Activated CD4-positive, CD25-positive, alpha-beta regulatory T cell treated with anti-CD3 and anti-CD28 coated beads, Interleukin-2, amount 50 U/mL, for 24 hours (primary cell): ENCODE measurements around the gene NFX1.

Source experiments
- ATAC-seq, 2 donors: fragments of 150-1000 bp; cut with Tn5 transposase; one replicate each; pipeline ENCODE4 v1.10.0; 2021; ENCODE audit warnings: mild to moderate bottlenecking in 1 of 2, moderate library complexity in 1 of 2

NFX1 gene

GRCh38 chr9:33290247-33291030, at the start of gene NFX1:
Gene NFX1, plus strand, starts transcription at chr9:33290516. Its CDS starts 57 bp downstream, at chr9:33290573.
- ATAC-seq: peak; percentile 89 to 93

GRCh38 chr9:33241298-33241697, 49.0 kb upstream of the NFX1 start:
- ATAC-seq: no peak

GRCh38 chr9:33242609-33243134, 47.6 kb upstream of the NFX1 start:
- no peak for ATAC-seq

- no peak for ATAC-seq
These were observed 46.1 kb upstream of the NFX1 start for GRCh38 chr9:33244137-33244784.

GRCh38 chr9:33245341-33245740, 45.0 kb upstream of the NFX1 start:
- no peak for ATAC-seq

GRCh38 chr9:33246269-33246860, 44.0 kb upstream of the NFX1 start:
- no peak for ATAC-seq

GRCh38 chr9:33248606-33249005, 41.7 kb upstream of the NFX1 start:
- no peak for ATAC-seq

- peak in 1 of 2 donors; percentile 16 for ATAC-seq
These were observed 41.1 kb upstream of the NFX1 start for GRCh38 chr9:33249087-33249658.

GRCh38 chr9:33249983-33250382, 40.3 kb upstream of the NFX1 start:
- ATAC-seq: no peak

- ATAC-seq: no peak
These were observed 39.8 kb upstream of the NFX1 start for GRCh38 chr9:33250458-33250995.

- ATAC-seq: no peak
These were observed 36.1 kb upstream of the NFX1 start for GRCh38 chr9:33254211-33254610.

- ATAC-seq: no peak
These were observed 35.3 kb upstream of the NFX1 start for GRCh38 chr9:33255014-33255413.

- ATAC-seq: no peak
These were observed 34.8 kb upstream of the NFX1 start for GRCh38 chr9:33255471-33255870.

- no peak for ATAC-seq
These were observed 34.1 kb upstream of the NFX1 start for GRCh38 chr9:33256236-33256635.

- ATAC-seq: no peak
These were observed 33.0 kb upstream of the NFX1 start for GRCh38 chr9:33257276-33257675.

- ATAC-seq: no peak
These were observed 29.9 kb upstream of the NFX1 start for GRCh38 chr9:33260372-33260771.

GRCh38 chr9:33263131-33264002, 26.9 kb upstream of the NFX1 start:
- no peak for ATAC-seq

- peak; percentile 3 to 5 for ATAC-seq
These were observed 26.3 kb upstream of the NFX1 start for GRCh38 chr9:33264003-33264472.

- peak; percentile 87 to 89 for ATAC-seq
These were observed 25.7 kb upstream of the NFX1 start, which contains the start of the genes BAG1 and CHMP5 for GRCh38 chr9:33264473-33265177. Gene BAG1, minus strand, starts transcription at chr9:33264708. Gene CHMP5, plus strand, starts transcription at chr9:33265049. Its CDS starts 30 bp downstream, at chr9:33265079.

GRCh38 chr9:33265211-33265865, 25.0 kb upstream of the NFX1 start:
- ATAC-seq: no peak
